HUES48 (cell line): Measurements from ENCODE around the gene DEDD2.

Experiments used
- H3K27ac ChIP-seq: one replicate; pipeline ENCODE4 v1.7.0; 2013; ENCODE audit warnings: low read depth, low read length, inconsistent platforms
- H3K27me3 ChIP-seq: 2 replicates; pipeline ENCODE4 v1.6.1; 2013; ENCODE audit warnings: mild to moderate bottlenecking, low read length; ENCODE audit not compliant: control insufficient read depth, insufficient read depth
- H3K36me3 ChIP-seq: 2 replicates; pipeline ENCODE4 v1.6.1; 2013; ENCODE audit warnings: low read length; ENCODE audit not compliant: control insufficient read depth, insufficient read depth
- H3K4me1 ChIP-seq: 2 replicates; pipeline ENCODE4 v1.6.1; 2013; ENCODE audit warnings: mild to moderate bottlenecking, low read length; ENCODE audit not compliant: control insufficient read depth, insufficient read depth
- H3K4me3 ChIP-seq: 2 replicates; pipeline ENCODE4 v1.5.1; 2013; ENCODE audit warnings: mild to moderate bottlenecking, low read depth, low read length
- H3K9ac ChIP-seq: 2 replicates; pipeline ENCODE4 v1.6.1; 2013; ENCODE audit warnings: mild to moderate bottlenecking, low read depth, low read length, moderate library complexity
- H3K9me3 ChIP-seq: 2 replicates; pipeline ENCODE4 v1.6.1; 2013; ENCODE audit warnings: low read length; ENCODE audit not compliant: control insufficient read depth, insufficient read depth

The DEDD2 gene

DNA sequence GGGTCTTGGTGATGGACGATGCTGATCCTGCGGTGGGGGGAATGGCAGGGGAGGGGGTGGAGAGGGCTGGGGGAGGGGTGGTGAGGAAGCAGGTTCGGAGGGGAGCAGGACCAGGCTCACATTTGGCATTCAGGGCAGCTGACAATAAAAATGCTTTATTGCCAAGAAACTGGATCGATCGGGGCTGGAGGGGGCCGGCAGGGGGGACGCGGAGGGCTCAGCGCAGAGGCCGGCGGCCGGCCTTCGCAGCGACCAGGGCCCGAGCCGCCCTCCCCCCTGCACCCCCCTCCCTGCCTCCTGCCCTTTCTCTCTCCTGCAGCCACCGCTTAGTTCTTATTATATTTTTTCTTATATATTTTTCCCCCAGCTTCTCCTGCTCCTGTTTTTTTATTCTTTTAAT lies 67.1 kb downstream of the DEDD2 start:
- H3K27me3 ChIP-seq, result peaks cover 22% of the 10 kb centered on the region

GRCh38 chr19:42149447-42150202 lies 67.9 kb downstream of the DEDD2 start:
- H3K4me1 ChIP-seq, result peaks cover 24% of the 10 kb centered on the region
- no peak overlapping the region for H3K9ac ChIP-seq
- H3K4me3 ChIP-seq, result no peak overlapping the region
- peaks cover 14% of the 10 kb centered on the region for H3K27me3 ChIP-seq
- no peak overlapping the region for H3K27ac ChIP-seq
- H3K36me3 ChIP-seq, result no peaks in the 10 kb centered on the region
- no peaks in the 10 kb centered on the region for H3K9me3 ChIP-seq

More for the DNA sequence above, 67.1 kb downstream of the DEDD2 start:
- no peak overlapping the region for H3K27ac ChIP-seq
- H3K4me3 ChIP-seq, result no peak overlapping the region
- peaks cover 26% of the 10 kb centered on the region for H3K4me1 ChIP-seq
- H3K9me3 ChIP-seq, result no peaks in the 10 kb centered on the region
- no peak overlapping the region for H3K9ac ChIP-seq
- H3K36me3 ChIP-seq, result no peaks in the 10 kb centered on the region
